Lower lobe of right lung (tissue), 2 donors: ENCODE results near the gene TWF1. TPM values are rescaled to one million over a fixed set of nuclear protein-coding genes. Genes with fewer than 3 reads are reported as not detected.
"Not testable (repeated sequence)": the region's sequence is repeated elsewhere in the genome, so short reads cannot be mapped to it uniquely, and the experiment has no call there.

Source experiments
- ATAC-seq, 2 donors: fragments of 200-7000 bp; cut with Tn5 transposase; one replicate each; pipeline ENCODE4 v1.9.1; 2020 to 2022; ENCODE audit warnings: mild to moderate bottlenecking in 2 of 2, moderate library complexity in 2 of 2
- DNase-seq: peaks from one replicate; pipeline ENCODE4 v3.0.0-alpha.2; 2020
- H3K27ac ChIP-seq: fragments of 200-600 bp; one replicate; pipeline ENCODE4 v1.8.0; 2022
- H3K27me3 ChIP-seq: fragments of 200-600 bp; one replicate; pipeline ENCODE4 v1.8.0; 2022; ENCODE audit warnings: low read depth
- H3K36me3 ChIP-seq: fragments of 200-600 bp; one replicate; pipeline ENCODE4 v1.8.0; 2022; ENCODE audit warnings: mild to moderate bottlenecking
- H3K4me1 ChIP-seq: fragments of 200-600 bp; one replicate; pipeline ENCODE4 v1.8.0; 2022
- H3K4me3 ChIP-seq: fragments of 200-600 bp; one replicate; pipeline ENCODE4 v1.8.0; 2022; ENCODE audit warnings: mild to moderate bottlenecking
- H3K9me3 ChIP-seq: fragments of 200-600 bp; one replicate; pipeline ENCODE4 v1.8.0; 2022
- CTCF ChIP-seq: fragments of 200-600 bp; IDR thresholded peaks from one replicate; pipeline ENCODE4 v1.8.0; 2022; ENCODE audit warnings: antibody characterized with exemption, mild to moderate bottlenecking
- intact Hi-C: fragments of 100-400 bp; cut with DNase I; formaldehyde crosslinking; loops from one replicate; pipeline ENCODE4 v1.11.0; 2022
- long read RNA-seq: library from polyadenylated mRNA; unstranded; transcript quantifications from one replicate; pipeline ENCODE4 v2.0.0, GENCODE V29; 2021
- total RNA-seq: library from RNA; stranded (reverse); fragmentation: NEBNext Ultra II Directional; extraction: Animal tissue kit (Norgen Biotek cat#: 25700); gene quantifications from one replicate; pipeline ENCODE4 v1.2.1, GENCODE V29; 2021
- donor health status: DM: no; HTN: yes; CAD: no; lungs with severe emphysema.

Gene TWF1
- total RNA-seq: 60.6 TPM
- long read RNA-seq, transcript TWF1-201 (9 exons, 3,045 nt): major isoform, 86 of 104 reads
- long read RNA-seq, partial matches to known transcripts: 2 of 104 reads
- long read RNA-seq, other reads (novel, unspliced or antisense): 13 of 104 reads

GRCh38 chr12:43805860-43806736 lies at the start of gene TWF1:
TWF1 (minus strand) TSS chr12:43806317; CDS start chr12:43806245, 72 bp downstream.
- H3K27me3 ChIP-seq: no peaks in the 10 kb centered on the region
- intact Hi-C loops: no loop called here
- ATAC-seq (peak; percentile 99 to 100), DNase-seq (peak; percentile 92)
- peak within 1 kb of the TSS; percentile 84 for H3K4me3 ChIP-seq
- H3K27ac ChIP-seq: peak within 1 kb of the TSS; percentile 94
- peak; percentile 5 for TF ChIP-seq CTCF
- H3K4me1 ChIP-seq: peaks cover 25% of the 10 kb centered on the region
- H3K36me3 ChIP-seq: peaks cover 18% of the 10 kb centered on the region
- H3K9me3 ChIP-seq: no peaks in the 10 kb centered on the region

- no peak overlapping the region for H3K27ac ChIP-seq
- H3K4me1 ChIP-seq: no peaks in the 10 kb centered on the region
- H3K4me3 ChIP-seq: no peak overlapping the region
- peaks cover 8% of the 10 kb centered on the region for H3K9me3 ChIP-seq
- H3K27me3 ChIP-seq: no peaks in the 10 kb centered on the region
- no peaks in the 10 kb centered on the region for H3K36me3 ChIP-seq
- ATAC-seq (no peak), DNase-seq (no peak)
- TF ChIP-seq CTCF: no peak
- intact Hi-C loops: no loop called here
Observed at GRCh38 chr12:43852744-43853143, 46.6 kb upstream of the TWF1 start.

GRCh38 chr12:43848786-43849185 lies 42.7 kb upstream of the TWF1 start:
- no peak for TF ChIP-seq CTCF
- Histone ChIP-seq H3K4me3 (no peak overlapping the region), H3K9me3 (peaks cover 8% of the 10 kb centered on the region), H3K27ac (no peak overlapping the region), H3K27me3 (no peaks in the 10 kb centered on the region), H3K36me3 (no peaks in the 10 kb centered on the region), H3K4me1 (no peaks in the 10 kb centered on the region)
- no peak for DNase-seq
- ATAC-seq: no peak
- intact Hi-C loops: no loop called here

GRCh38 chr12:43848226-43848507 lies 42.0 kb upstream of the TWF1 start:
- H3K4me3 ChIP-seq: no peak overlapping the region
- H3K9me3 ChIP-seq: peaks cover 8% of the 10 kb centered on the region
- no peaks in the 10 kb centered on the region for H3K4me1 ChIP-seq
- intact Hi-C loops: no loop called here
- no peak for ATAC-seq
- no peak for TF ChIP-seq CTCF
- H3K36me3 ChIP-seq: no peaks in the 10 kb centered on the region
- no peak overlapping the region for H3K27ac ChIP-seq
- H3K27me3 ChIP-seq: no peaks in the 10 kb centered on the region
- DNase-seq: no peak

GRCh38 chr12:43847425-43848225 lies 41.5 kb upstream of the TWF1 start:
- intact Hi-C loops, H3K36me3 ChIP-seq, H3K27me3 ChIP-seq, H3K9me3 ChIP-seq, H3K27ac ChIP-seq, H3K4me1 ChIP-seq, H3K4me3 ChIP-seq, DNase-seq, ATAC-seq: not testable (repeated sequence)
